Measurements from ENCODE around the gene SERTAD1.
"Not testable (repeated sequence)": the region's sequence is repeated elsewhere in the genome, so short reads cannot be mapped to it uniquely, and the experiment has no call there.

The SERTAD1 gene

GRCh38 chr19:40450664-40451063 is 24.9 kb upstream of the SERTAD1 start:
- DNase-seq: no peak

- no peak for DNase-seq
Measured at GRCh38 chr19:40449506-40449905, 23.7 kb upstream of the SERTAD1 start.

- no peak for DNase-seq
Measured at GRCh38 chr19:40446263-40446784, 20.5 kb upstream of the SERTAD1 start.

- DNase-seq: no peak
Measured at GRCh38 chr19:40445780-40446262, 20.0 kb upstream of the SERTAD1 start.

GRCh38 chr19:40444825-40445312 is 19.1 kb upstream of the SERTAD1 start:
- no peak for DNase-seq

GRCh38 chr19:40444000-40444824 is 18.4 kb upstream of the SERTAD1 start, which contains the start of gene SERTAD3:
Gene SERTAD3, minus strand, starts transcription at chr19:40444335. Its CDS starts 2,255 bp downstream, at chr19:40442080.
- DNase-seq: peak; percentile 99

- peak; percentile 100 for DNase-seq
Measured at GRCh38 chr19:40443131-40443999, 17.6 kb upstream of the SERTAD1 start.

GRCh38 chr19:40442328-40443130 is 16.7 kb upstream of the SERTAD1 start:
- DNase-seq: no peak

GRCh38 chr19:40441719-40442253 is 16.0 kb upstream of the SERTAD1 start:
- DNase-seq: no peak

GRCh38 chr19:40438284-40438683 is 12.5 kb upstream of the SERTAD1 start:
- DNase-seq: no peak

GRCh38 chr19:40433391-40434216 is 7.8 kb upstream of the SERTAD1 start:
- DNase-seq: peak; percentile 96

GRCh38 chr19:40432760-40433159 is 7.0 kb upstream of the SERTAD1 start:
- not testable (repeated sequence) for DNase-seq

GRCh38 chr19:40431698-40432097 is 5.9 kb upstream of the SERTAD1 start:
- no peak for DNase-seq

- not testable (repeated sequence) for DNase-seq
Measured at GRCh38 chr19:40430242-40430641, 4.5 kb upstream of the SERTAD1 start.

- DNase-seq: not testable (repeated sequence)
Measured at GRCh38 chr19:40428197-40428596, 2.4 kb upstream of the SERTAD1 start.

GRCh38 chr19:40424637-40425449 is 949 bp downstream of the SERTAD1 start:
- peak; percentile 87 for DNase-seq

GRCh38 chr19:40423938-40424337 is 1.9 kb downstream of the SERTAD1 start:
- DNase-seq: no peak

- DNase-seq: no peak
Measured at GRCh38 chr19:40422748-40423566, 2.8 kb downstream of the SERTAD1 start.
